Measurements from ENCODE around the gene DCAF5.

- TF ChIP-seq CTCF (IDR thresholded peaks at IDR 0.05) (no peak), EP300 (IDR thresholded peaks at IDR 0.05) (no peak), POLR2A (IDR thresholded peaks at IDR 0.05) (no peak)
These were observed 44.6 kb downstream of the DCAF5 start for GRCh38 chr14:69108358-69108757.

All from tibial nerve (tissue), 4 donors.